ENCODE data around the gene ITPRIPL1.

Gene ITPRIPL1

GRCh38 chr2:96361751-96362150 is 36.6 kb downstream of the ITPRIPL1 start:
- no peak for DNase-seq

GRCh38 chr2:96369186-96369585 is 44.1 kb downstream of the ITPRIPL1 start:
- DNase-seq: no peak

GRCh38 chr2:96374211-96374951 is 49.3 kb downstream of the ITPRIPL1 start:
- no peak for DNase-seq
